ENCODE data around the gene IL24.

IL24 gene

DNA sequence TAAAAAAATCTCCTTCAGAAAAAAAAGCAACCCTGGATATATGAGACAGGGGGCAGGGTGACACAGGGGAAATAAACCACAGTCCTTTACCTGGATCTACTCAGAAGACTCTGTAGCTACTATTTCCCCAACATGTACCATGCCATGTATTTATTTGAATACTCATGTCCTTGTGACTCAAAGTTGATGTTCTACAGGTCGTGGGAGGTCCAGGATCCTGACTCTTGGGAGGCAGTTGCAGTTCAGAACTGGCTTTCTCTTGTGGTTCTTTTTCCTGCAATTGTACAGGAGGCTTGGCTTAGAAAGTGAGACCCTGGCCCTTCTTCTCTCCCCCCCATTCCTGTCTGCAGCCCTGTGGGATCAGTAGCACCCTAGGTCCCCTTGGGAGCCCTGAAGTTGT lies 5.8 kb upstream of the IL24 start:
- H3K27ac ChIP-seq = no peak overlapping the region
- no peak overlapping the region for H3K4me3 ChIP-seq (ENCODE audit: low read depth, low read length)
- H3K27me3 ChIP-seq (ENCODE audit: control insufficient read depth, insufficient read depth, low read length) = no peaks in the 10 kb centered on the region
- H3K4me2 ChIP-seq (ENCODE audit: low read length) = no peak overlapping the region
- no peaks in the 10 kb centered on the region for H3K9me3 ChIP-seq (ENCODE audit: control insufficient read depth, low read length)
- no peaks in the 10 kb centered on the region for H3K4me1 ChIP-seq
- H2AFZ ChIP-seq = no peak overlapping the region
- no peaks in the 10 kb centered on the region for H3K36me3 ChIP-seq (ENCODE audit: control insufficient read depth, insufficient read depth, low read length)
- TF ChIP-seq, protein P1, sequence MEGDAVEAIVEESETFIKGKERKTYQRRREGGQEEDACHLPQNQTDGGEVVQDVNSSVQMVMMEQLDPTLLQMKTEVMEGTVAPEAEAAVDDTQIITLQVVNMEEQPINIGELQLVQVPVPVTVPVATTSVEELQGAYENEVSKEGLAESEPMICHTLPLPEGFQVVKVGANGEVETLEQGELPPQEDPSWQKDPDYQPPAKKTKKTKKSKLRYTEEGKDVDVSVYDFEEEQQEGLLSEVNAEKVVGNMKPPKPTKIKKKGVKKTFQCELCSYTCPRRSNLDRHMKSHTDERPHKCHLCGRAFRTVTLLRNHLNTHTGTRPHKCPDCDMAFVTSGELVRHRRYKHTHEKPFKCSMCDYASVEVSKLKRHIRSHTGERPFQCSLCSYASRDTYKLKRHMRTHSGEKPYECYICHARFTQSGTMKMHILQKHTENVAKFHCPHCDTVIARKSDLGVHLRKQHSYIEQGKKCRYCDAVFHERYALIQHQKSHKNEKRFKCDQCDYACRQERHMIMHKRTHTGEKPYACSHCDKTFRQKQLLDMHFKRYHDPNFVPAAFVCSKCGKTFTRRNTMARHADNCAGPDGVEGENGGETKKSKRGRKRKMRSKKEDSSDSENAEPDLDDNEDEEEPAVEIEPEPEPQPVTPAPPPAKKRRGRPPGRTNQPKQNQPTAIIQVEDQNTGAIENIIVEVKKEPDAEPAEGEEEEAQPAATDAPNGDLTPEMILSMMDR (IDR thresholded peaks at IDR 0.05) = no peak
- H3K79me2 ChIP-seq = no peaks in the 10 kb centered on the region
- no peak overlapping the region for H3K9ac ChIP-seq

DNA sequence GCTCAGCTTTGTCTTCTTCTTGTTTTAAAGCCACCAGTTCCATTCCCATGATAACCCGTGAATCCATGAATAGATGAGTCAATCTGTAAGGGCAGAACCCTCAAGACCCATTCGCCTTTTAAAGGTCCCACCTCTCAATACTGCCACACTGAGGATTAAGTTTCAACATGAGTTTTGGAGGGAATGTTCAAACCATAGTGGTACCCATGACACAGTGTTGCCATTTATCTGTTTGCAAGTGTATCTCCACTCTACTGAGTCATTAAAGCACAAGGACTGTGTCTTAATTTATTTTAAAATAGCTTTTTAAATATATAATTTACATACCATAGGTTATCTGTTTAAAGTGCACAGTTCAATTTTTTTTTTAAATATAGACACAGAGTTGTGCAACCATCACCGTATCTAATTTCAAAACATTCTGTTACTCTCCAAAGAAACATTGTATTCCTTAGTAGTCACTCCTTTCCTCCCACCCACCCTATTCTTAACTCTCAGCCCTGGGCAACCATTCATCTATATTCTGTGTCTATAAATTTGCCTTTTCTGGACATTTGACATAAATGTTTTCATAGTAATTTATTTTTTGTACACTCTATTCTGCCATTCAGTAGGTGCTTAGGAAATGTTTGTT lies 4.8 kb upstream of the IL24 start:
- Histone ChIP-seq H3K4me2 (ENCODE audit: low read length) (no peak overlapping the region), H3K4me3 (ENCODE audit: low read depth, low read length) (no peak overlapping the region), H3K9me3 (ENCODE audit: control insufficient read depth, low read length) (no peaks in the 10 kb centered on the region), H3K79me2 (no peaks in the 10 kb centered on the region), H3K36me3 (ENCODE audit: control insufficient read depth, insufficient read depth, low read length) (no peaks in the 10 kb centered on the region), H3K27me3 (ENCODE audit: control insufficient read depth, insufficient read depth, low read length) (no peaks in the 10 kb centered on the region), H3K9ac (no peak overlapping the region), H2AFZ (no peak overlapping the region), H3K27ac (no peak overlapping the region), H3K4me1 (no peaks in the 10 kb centered on the region)
- TF ChIP-seq, protein P1 (IDR thresholded peaks at IDR 0.05) = no peak

DNA sequence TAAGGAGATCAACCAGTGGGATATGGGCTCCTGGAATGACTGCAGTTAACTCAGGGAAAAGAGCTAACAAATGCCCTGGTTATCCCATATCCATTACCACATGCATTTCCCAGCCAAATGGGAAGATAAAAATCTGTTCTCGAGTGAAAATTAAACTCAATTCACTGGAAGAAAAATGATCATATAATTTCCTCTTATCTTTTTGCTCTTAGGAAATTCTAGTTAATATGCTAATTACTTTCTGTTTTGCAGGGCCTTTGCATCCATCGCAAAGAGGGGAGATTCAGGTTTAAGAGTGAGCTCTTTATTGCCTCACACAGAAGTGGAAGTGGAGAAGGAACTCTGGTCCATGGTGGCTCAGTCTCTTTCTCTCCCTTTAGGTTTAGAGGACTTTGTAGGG lies 3.9 kb upstream of the IL24 start:
- no peak overlapping the region for H3K27ac ChIP-seq
- H3K4me3 ChIP-seq (ENCODE audit: low read depth, low read length) = no peak overlapping the region

DNA sequence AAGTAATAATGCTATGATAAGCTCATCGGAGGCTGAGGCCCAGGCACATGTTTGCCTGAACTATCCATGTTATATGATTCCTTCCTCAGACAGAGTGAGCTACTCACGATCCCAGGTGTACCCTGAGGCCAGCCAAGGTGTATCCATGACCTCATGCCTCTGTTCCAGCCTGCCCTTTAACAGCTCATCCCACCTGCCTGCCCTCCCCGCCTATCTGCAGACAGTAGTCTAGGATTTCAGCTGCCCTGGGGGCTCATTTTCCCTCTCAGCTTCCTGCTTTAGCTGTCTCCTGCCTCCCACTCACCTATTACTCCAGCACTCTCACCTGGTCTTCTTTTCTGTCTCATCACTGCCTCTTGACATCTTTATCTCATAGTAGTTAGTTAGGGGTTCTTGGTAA lies 1.9 kb upstream of the IL24 start:
- Histone ChIP-seq H3K36me3 (ENCODE audit: control insufficient read depth, insufficient read depth, low read length) (no peaks in the 10 kb centered on the region), H2AFZ (no peak overlapping the region), H3K4me2 (ENCODE audit: low read length) (no peak overlapping the region), H3K9me3 (ENCODE audit: control insufficient read depth, low read length) (no peaks in the 10 kb centered on the region), H3K27me3 (ENCODE audit: control insufficient read depth, insufficient read depth, low read length) (no peaks in the 10 kb centered on the region), H3K9ac (no peak overlapping the region), H3K27ac (no peak overlapping the region), H3K79me2 (no peaks in the 10 kb centered on the region), H3K4me3 (ENCODE audit: low read depth, low read length) (no peak overlapping the region), H3K4me1 (no peaks in the 10 kb centered on the region)
- TF ChIP-seq, protein P1 (IDR thresholded peaks at IDR 0.05) = no peak

More for the DNA sequence above, 3.9 kb upstream of the IL24 start:
- Histone ChIP-seq H3K36me3 (ENCODE audit: control insufficient read depth, insufficient read depth, low read length) (no peaks in the 10 kb centered on the region), H2AFZ (no peak overlapping the region), H3K4me1 (no peaks in the 10 kb centered on the region), H3K27me3 (ENCODE audit: control insufficient read depth, insufficient read depth, low read length) (no peaks in the 10 kb centered on the region), H3K9me3 (ENCODE audit: control insufficient read depth, low read length) (no peaks in the 10 kb centered on the region), H3K79me2 (no peaks in the 10 kb centered on the region), H3K4me2 (ENCODE audit: low read length) (no peak overlapping the region), H3K9ac (no peak overlapping the region)
- TF ChIP-seq, protein P1 (IDR thresholded peaks at IDR 0.05) = no peak

DNA sequence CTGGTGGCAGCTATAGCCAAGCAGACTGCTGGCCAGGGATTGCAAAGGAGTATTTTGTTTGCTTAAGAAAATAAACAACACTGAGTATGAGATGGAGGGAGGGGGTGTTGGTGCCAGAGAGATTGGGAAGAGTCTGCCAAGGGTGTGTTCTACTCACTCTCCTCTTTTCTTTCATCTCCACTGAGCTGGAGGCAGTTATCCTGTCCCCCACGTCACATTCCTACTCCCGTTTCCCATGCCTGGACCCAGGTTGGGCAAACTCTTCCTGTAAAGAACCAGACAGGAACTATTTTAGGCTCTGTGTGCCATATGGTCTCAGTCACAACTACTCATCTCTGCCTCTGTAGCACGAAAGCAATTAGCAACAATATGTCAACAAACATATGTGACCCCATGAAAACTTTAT lies 1.4 kb upstream of the IL24 start:
- Histone ChIP-seq H2AFZ (no peak overlapping the region), H3K4me3 (ENCODE audit: low read depth, low read length) (no peak overlapping the region), H3K36me3 (ENCODE audit: control insufficient read depth, insufficient read depth, low read length) (no peaks in the 10 kb centered on the region), H3K9me3 (ENCODE audit: control insufficient read depth, low read length) (no peaks in the 10 kb centered on the region), H3K4me2 (ENCODE audit: low read length) (no peak overlapping the region), H3K79me2 (no peaks in the 10 kb centered on the region), H3K27ac (no peak overlapping the region), H3K9ac (no peak overlapping the region), H3K4me1 (no peaks in the 10 kb centered on the region), H3K27me3 (ENCODE audit: control insufficient read depth, insufficient read depth, low read length) (no peaks in the 10 kb centered on the region)
- TF ChIP-seq, protein P1 (IDR thresholded peaks at IDR 0.05) = no peak

Data from parathyroid adenoma (tissue), 2 donors.